NB4 (cell line): ENCODE results near the gene NDUFS6.
A peak's percentile ranks its signal among the peaks of the same experiment; 100 is the strongest.

ENCODE experiments used
- MYC ChIP-seq: IDR thresholded peaks from 2 replicates; pipeline ENCODE4 v1.6.1; 2011; ENCODE audit warnings: low read depth, low read length
- POLR2A ChIP-seq: IDR thresholded peaks from 2 replicates; pipeline ENCODE4 v1.6.1; 2011; ENCODE audit warnings: mild to moderate bottlenecking; ENCODE audit not compliant: insufficient read length; ENCODE audit errors: extremely low read depth
- TF ChIP-seq, protein P1 (sequence below): IDR thresholded peaks from one replicate; pipeline ENCODE4 v1.5.1; 2012; ENCODE audit warnings: low read depth, low read length

DNA sequence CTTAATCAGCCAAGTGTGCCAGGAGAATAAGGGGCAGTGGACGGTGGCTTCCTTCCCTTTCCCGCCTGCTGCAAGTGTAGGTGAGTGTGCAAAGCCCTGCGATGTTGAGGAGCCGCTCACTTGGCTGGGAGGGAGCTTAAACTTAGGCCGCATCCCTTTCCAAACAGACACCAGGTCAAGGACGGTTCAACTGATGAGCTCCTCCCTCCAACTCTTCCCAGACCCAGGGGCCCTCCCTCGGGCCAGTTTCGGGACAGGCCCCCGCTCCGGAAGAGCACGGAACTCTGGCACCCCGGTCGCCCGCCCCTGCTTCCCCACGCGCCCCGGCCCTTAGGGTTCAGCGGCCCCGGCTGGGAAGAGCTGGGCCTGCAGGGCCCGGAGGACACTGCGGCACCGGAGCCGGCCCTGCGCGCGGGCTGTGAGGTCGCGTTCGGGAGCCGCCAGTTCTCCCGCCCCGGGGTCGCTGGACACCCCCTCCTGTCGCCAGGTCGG lies 2.1 kb upstream of the NDUFS6 start:
- TF ChIP-seq, protein P1, sequence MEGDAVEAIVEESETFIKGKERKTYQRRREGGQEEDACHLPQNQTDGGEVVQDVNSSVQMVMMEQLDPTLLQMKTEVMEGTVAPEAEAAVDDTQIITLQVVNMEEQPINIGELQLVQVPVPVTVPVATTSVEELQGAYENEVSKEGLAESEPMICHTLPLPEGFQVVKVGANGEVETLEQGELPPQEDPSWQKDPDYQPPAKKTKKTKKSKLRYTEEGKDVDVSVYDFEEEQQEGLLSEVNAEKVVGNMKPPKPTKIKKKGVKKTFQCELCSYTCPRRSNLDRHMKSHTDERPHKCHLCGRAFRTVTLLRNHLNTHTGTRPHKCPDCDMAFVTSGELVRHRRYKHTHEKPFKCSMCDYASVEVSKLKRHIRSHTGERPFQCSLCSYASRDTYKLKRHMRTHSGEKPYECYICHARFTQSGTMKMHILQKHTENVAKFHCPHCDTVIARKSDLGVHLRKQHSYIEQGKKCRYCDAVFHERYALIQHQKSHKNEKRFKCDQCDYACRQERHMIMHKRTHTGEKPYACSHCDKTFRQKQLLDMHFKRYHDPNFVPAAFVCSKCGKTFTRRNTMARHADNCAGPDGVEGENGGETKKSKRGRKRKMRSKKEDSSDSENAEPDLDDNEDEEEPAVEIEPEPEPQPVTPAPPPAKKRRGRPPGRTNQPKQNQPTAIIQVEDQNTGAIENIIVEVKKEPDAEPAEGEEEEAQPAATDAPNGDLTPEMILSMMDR, result no peak
- TF ChIP-seq MYC (peak; percentile 18; the same call in 1 of the 2 replicates), POLR2A (no peak)
